ENCODE data around the gene TUBGCP3.

TUBGCP3 gene

DNA sequence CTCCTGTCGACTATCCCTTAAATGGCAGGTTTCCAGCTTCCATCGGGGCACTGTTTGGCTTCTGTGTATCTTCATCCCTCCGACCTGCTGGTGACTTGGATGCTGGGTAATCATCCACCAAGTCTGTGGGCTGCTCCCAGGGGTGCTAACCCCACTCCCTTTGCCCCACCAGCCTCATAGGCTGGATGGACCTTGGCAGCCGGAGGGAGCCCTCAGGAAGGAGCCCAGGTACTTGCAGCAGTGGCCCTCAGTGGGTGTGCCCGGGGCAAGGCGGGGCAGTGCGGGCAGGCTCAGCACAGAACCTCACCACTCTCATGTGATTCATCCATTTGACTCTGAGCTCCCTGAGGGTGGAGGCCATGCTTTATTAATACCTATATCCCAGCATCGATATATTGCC, 27.4 kb upstream of the TUBGCP3 start:
- H3K4me3 ChIP-seq (replicated peaks; ENCODE audit: low read depth, low read length): no peak overlapping the region

DNA sequence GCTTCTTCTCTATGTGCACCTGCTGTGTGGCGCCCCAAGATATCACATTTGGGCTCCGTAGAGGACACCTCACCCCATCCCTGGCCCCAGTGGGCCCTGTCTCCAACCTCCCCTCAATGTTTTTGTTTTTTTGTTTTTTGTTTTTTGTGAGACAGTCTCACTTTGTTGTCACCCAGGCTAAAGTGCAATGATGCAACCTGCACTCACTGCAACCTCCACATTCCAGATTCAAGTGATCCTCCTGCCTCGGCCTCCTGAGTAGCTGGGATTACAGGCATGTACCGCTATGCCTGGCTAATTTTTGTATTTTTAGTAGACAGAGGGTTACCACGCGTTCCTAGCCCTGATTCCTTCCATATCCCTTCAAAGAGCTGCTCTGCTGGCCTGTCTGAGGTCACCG, 26.9 kb upstream of the TUBGCP3 start:
- no peak overlapping the region for H3K4me3 ChIP-seq (replicated peaks; ENCODE audit: low read depth, low read length)
- no peak for DNase-seq (ENCODE audit: extremely low read depth, low read depth)
- TF ChIP-seq, protein P1, sequence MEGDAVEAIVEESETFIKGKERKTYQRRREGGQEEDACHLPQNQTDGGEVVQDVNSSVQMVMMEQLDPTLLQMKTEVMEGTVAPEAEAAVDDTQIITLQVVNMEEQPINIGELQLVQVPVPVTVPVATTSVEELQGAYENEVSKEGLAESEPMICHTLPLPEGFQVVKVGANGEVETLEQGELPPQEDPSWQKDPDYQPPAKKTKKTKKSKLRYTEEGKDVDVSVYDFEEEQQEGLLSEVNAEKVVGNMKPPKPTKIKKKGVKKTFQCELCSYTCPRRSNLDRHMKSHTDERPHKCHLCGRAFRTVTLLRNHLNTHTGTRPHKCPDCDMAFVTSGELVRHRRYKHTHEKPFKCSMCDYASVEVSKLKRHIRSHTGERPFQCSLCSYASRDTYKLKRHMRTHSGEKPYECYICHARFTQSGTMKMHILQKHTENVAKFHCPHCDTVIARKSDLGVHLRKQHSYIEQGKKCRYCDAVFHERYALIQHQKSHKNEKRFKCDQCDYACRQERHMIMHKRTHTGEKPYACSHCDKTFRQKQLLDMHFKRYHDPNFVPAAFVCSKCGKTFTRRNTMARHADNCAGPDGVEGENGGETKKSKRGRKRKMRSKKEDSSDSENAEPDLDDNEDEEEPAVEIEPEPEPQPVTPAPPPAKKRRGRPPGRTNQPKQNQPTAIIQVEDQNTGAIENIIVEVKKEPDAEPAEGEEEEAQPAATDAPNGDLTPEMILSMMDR (IDR thresholded peaks at IDR 0.05; ENCODE audit: low read depth, low read length, missing control alignments): no peak

More for the DNA sequence above, 27.4 kb upstream of the TUBGCP3 start:
- TF ChIP-seq, protein P1 (IDR thresholded peaks at IDR 0.05; ENCODE audit: low read depth, low read length, missing control alignments): no peak
- DNase-seq (ENCODE audit: extremely low read depth, low read depth): no peak

DNA sequence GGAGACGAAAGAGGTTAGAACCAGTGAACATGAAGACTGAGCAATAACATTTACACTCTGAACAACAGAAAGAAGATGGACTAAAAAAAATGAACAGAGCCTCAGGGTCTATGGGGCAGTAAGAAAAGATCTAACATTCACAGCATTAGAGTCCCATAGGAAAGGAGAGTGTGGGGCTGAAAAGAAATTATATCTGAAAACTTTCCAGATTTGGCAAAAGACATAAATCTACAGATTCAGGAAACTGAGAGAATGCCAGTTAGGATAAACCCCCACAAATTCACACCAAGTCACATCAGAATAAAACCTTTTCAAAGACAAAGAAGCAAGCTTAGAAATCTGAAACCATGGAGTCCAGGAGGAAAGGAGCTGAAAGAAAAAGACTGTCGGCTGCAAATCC, 20.3 kb upstream of the TUBGCP3 start:
- no peak overlapping the region for H3K4me3 ChIP-seq (replicated peaks; ENCODE audit: low read depth, low read length)
- no peak for DNase-seq (ENCODE audit: extremely low read depth, low read depth)
- TF ChIP-seq, protein P1 (IDR thresholded peaks at IDR 0.05; ENCODE audit: low read depth, low read length, missing control alignments): no peak

DNA sequence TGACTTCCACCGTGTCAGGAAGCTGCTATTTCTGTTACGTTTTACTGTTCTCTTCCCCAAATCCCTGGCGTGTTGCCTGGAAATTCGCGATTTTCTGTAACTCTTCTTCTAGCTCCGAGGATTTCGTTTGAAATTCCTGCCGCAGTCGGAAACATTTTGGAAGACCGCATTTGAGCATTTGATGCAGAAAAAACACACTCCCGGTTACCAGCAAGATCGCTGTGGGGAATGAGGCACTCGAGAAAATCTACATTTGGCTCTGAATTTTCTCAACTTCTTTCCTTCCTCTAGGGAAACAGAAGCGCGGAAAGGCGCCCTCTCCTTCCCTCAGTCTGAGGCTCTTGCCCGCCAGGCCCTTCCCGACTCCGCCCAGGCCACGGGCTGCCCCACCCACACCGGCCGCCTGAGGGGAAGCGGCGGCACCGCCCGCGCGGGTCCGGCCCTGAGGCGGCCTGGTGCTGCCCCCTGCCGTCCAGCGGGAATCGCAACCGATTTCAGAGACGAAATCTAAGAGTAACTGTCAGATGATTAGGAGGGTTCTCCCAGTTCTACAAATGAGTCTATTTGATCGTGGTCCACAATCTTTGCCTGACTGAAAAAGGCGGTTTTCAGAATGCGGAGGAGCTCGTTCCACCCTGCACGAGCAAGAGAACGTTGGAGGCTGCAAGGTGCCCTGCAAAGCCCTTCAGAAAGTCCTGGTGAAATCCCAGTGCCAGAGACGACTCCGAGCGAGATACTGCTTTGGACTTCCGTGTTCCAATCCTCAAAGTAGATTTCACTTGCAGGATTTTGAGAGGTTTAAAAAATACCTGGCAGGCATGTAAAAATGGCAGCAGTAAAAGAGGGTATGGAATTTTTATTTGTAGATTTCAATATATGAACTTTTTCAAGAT, 18.4 kb upstream of the TUBGCP3 start:
- TF ChIP-seq, protein P1 (IDR thresholded peaks at IDR 0.05; ENCODE audit: low read depth, low read length, missing control alignments): peak; percentile 93
- peak overlapping the region; percentile 55 for H3K4me3 ChIP-seq (replicated peaks; ENCODE audit: low read depth, low read length)
- no peak for DNase-seq (ENCODE audit: extremely low read depth, low read depth)

DNA sequence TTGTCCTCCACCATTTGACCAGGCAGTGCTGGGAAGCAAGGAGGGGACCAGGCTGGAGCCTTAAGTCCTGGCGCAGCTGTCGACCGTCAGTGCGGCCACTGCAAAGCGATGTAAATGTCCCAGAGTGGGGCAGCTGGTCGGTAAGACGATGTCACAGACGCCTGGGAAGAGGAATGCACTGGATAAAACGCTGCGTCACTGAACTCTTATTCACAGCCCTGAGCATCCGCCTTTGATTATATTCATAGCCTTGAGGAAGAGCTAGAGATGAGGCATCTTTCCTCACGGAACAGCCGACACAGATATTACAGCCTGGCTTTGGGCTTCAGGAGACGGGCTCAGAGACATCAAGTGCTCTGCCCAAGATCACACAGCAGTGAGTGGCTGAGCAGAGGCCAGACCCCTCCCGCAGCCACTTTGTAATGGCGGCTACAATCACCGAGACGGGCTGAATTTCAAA, 17.6 kb upstream of the TUBGCP3 start:
- no peak for DNase-seq (ENCODE audit: extremely low read depth, low read depth)
- H3K4me3 ChIP-seq (replicated peaks; ENCODE audit: low read depth, low read length): peak overlapping the region; percentile 55
- TF ChIP-seq, protein P1 (IDR thresholded peaks at IDR 0.05; ENCODE audit: low read depth, low read length, missing control alignments): no peak

DNA sequence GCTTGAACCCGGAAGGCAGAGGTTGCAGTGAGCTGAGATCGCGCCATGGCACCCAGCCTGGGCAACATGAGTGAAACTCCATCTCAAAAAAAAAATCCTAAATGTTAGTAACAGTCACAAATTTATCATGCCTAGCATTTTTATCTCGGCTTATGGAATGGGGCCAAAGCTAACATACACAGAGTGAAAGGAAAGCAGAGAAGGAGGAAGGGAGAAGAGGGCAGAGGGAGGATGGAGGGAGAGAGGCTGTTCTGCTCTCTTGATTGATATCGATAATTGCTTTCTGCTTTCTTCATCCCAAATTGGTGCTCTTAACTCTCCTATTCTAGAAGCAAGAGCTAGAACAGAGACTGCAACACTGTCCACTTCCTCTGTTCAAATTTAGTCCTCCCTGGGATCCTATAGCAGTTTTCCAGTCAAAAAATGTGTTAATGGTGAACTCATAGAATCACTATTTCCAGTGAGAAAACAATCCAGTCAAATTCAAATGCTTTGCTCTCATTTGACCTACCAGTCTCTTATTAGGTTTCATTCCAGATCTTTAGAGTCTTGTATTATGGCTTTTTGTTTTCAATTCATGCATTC, 15.8 kb upstream of the TUBGCP3 start:
- TF ChIP-seq, protein P1 (IDR thresholded peaks at IDR 0.05; ENCODE audit: low read depth, low read length, missing control alignments): no peak
- no peak overlapping the region for H3K4me3 ChIP-seq (replicated peaks; ENCODE audit: low read depth, low read length)
- DNase-seq (ENCODE audit: extremely low read depth, low read depth): no peak

Measured in HFF-Myc (cell line).